GM21423 (cell line): Measurements from ENCODE around the gene HOXB9.

ENCODE experiments used
- ATAC-seq: cut with Tn5 transposase; IDR thresholded peaks from one replicate; pipeline ENCODE4 v1.9.1; 2021; ENCODE audit warnings: mild to moderate bottlenecking, moderate library complexity; ENCODE audit not compliant: unreplicated experiment

The HOXB9 gene

GRCh38 chr17:48612854-48613691 lies 13.1 kb downstream of the HOXB9 start:
- ATAC-seq = no peak

GRCh38 chr17:48612456-48612853 lies 13.7 kb downstream of the HOXB9 start:
- ATAC-seq = no peak

- ATAC-seq = no peak
These were observed 14.3 kb downstream of the HOXB9 start for GRCh38 chr17:48611681-48612455.

- no peak for ATAC-seq
These were observed 14.9 kb downstream of the HOXB9 start for GRCh38 chr17:48611213-48611612.

- no peak for ATAC-seq
These were observed 15.6 kb downstream of the HOXB9 start, which contains the start of gene HOXB7 for GRCh38 chr17:48610282-48611211. Gene HOXB7 (minus strand): TSS chr17:48611017. CDS start chr17:48610918, 99 bp downstream.

- ATAC-seq = no peak
These were observed 16.3 kb downstream of the HOXB9 start for GRCh38 chr17:48609759-48610281.

- ATAC-seq = no peak
These were observed 17.1 kb downstream of the HOXB9 start for GRCh38 chr17:48609033-48609432.

GRCh38 chr17:48608494-48608834 lies 17.7 kb downstream of the HOXB9 start:
- no peak for ATAC-seq

- ATAC-seq = no peak
These were observed 19.1 kb downstream of the HOXB9 start for GRCh38 chr17:48606892-48607614.

- ATAC-seq = no peak
These were observed 19.9 kb downstream of the HOXB9 start for GRCh38 chr17:48605991-48606891.

- ATAC-seq = no peak
These were observed 20.7 kb downstream of the HOXB9 start for GRCh38 chr17:48605409-48605919.

GRCh38 chr17:48604770-48605329 lies 21.3 kb downstream of the HOXB9 start, which contains the start of gene HOXB6:
Gene HOXB6 (minus strand): TSS chr17:48604986. CDS start chr17:48598150, 6,836 bp downstream.
- no peak for ATAC-seq

- ATAC-seq = no peak
These were observed 22.0 kb downstream of the HOXB9 start for GRCh38 chr17:48603959-48604769.

GRCh38 chr17:48601539-48602425 lies 24.4 kb downstream of the HOXB9 start:
- no peak for ATAC-seq

GRCh38 chr17:48601207-48601538 lies 25.0 kb downstream of the HOXB9 start:
- no peak for ATAC-seq

- no peak for ATAC-seq
These were observed 25.7 kb downstream of the HOXB9 start for GRCh38 chr17:48600244-48601098.
